Gastrocnemius medialis (tissue), 4 donors: ENCODE measurements around the gene SLC9A7. TPM values are rescaled to one million over a fixed set of nuclear protein-coding genes. Genes with fewer than 3 reads are reported as not detected.
"Not testable (repeated sequence)": the region's sequence is repeated elsewhere in the genome, so short reads cannot be mapped to it uniquely, and the experiment has no call there.

Experiments used
- ATAC-seq, 2 donors: fragments of 150-250 bp; one replicate each; pipeline ENCODE4 v1.9.1; 2016
- DNase-seq, 2 donors: peaks; one replicate each; pipeline ENCODE4 v3.0.0-alpha.2; 2019
- H3K27ac ChIP-seq, 4 donors: fragments of 200-600 bp; sonication (generic); 1 replicate in 1 of 4; 2 replicates in 3 of 4; pipeline ENCODE4 v1.5.1; 2016 to 2018; ENCODE audit warnings: mild to moderate bottlenecking in 2 of 4, moderate library complexity in 1 of 4
- H3K27me3 ChIP-seq, 3 donors: fragments of 200-600 bp; sonication (generic) in 2 of 3; 1 replicate in 1 of 3; 2 replicates in 2 of 3; pipeline versions ENCODE4 v1.5.1 to v1.6.0; 2016 to 2019; ENCODE audit warnings: mild to moderate bottlenecking in 1 of 3, moderate library complexity in 1 of 3
- H3K36me3 ChIP-seq, 2 donors: fragments of 200-600 bp; sonication (generic) in 1 of 2; one replicate each; pipeline ENCODE4 v1.5.1; 2017 to 2018
- H3K4me1 ChIP-seq, 2 donors: fragments of 200-600 bp; sonication (generic) in 1 of 2; one replicate each; pipeline ENCODE4 v1.5.1; 2016 to 2017; ENCODE audit warnings: mild to moderate bottlenecking in 2 of 2
- H3K4me3 ChIP-seq, 4 donors: fragments of 200-600 bp; sonication (generic) in 3 of 4; 1 replicate in 1 of 4; 2 replicates in 3 of 4; pipeline ENCODE4 v1.5.1; 2016 to 2019; ENCODE audit warnings: mild to moderate bottlenecking in 2 of 4
- H3K9me3 ChIP-seq, 3 donors: fragments of 200-600 bp; sonication (generic) in 2 of 3; 1 replicate in 1 of 3; 2 replicates in 2 of 3; pipeline ENCODE4 v1.5.1; 2016 to 2019
- CTCF ChIP-seq, 5 experiments: fragments of 450-650 bp in 3 of 5; fragments of 200-600 bp in 2 of 5; sonication (generic) in 2 of 5; IDR thresholded peaks in 4 of 5; conservative IDR thresholded peaks in 1 of 5; 1 replicate in 4 of 5; 2 replicates in 1 of 5; pipeline ENCODE4 v1.5.1; 2016 to 2019; ENCODE audit warnings: antibody characterized with exemption in 5 of 5, mild to moderate bottlenecking in 3 of 5, moderate library complexity in 3 of 5
- POLR2A ChIP-seq, 2 donors: fragments of 450-650 bp; IDR thresholded peaks; one replicate each; pipeline ENCODE4 v1.6.1; 2017; ENCODE audit warnings: antibody characterized with exemption in 2 of 2, mild to moderate bottlenecking in 2 of 2, moderate library complexity in 2 of 2
- in situ Hi-C, 4 donors: fragments of 200-750 bp; cut with MboI; loops; one replicate each; pipeline versions ENCODE4 v1.15.0 to v1.8.0; 2017; ENCODE audit warnings: low sequenced_read_pairs in 4 of 4
- intact Hi-C: fragments of 100-400 bp; cut with DNase I; formaldehyde crosslinking; loops from one replicate; pipeline ENCODE4 v1.15.1; 2023; ENCODE audit warnings: low total_unique reads
- total RNA-seq, 4 donors: library from RNA; depleted of rRNA; stranded (reverse); fragments of >200 nt; gene quantifications; one replicate each; pipeline versions ENCODE4 v1.1.0 to v1.2.3, GENCODE V29; 2016

Gene SLC9A7
- total RNA-seq, 4 donors from 2014 or later = 13.3 to 27.4 (median 20.0) TPM

- intact Hi-C loops (no loop called here), in situ Hi-C loops (no loop called here)
- Histone ChIP-seq H3K9me3 (peaks cover 0 to 12% (median 0%) of the 10 kb centered on the region in 3 donors), H3K36me3 (no peaks in the 10 kb centered on the region), H3K4me3 (no peak overlapping the region), H3K4me1 (no peaks in the 10 kb centered on the region), H3K27me3 (no peaks in the 10 kb centered on the region), H3K27ac (no peak overlapping the region)
- no peak for DNase-seq
- ATAC-seq = no peak
- TF ChIP-seq POLR2A (IDR thresholded peaks at IDR 0.05) (no peak), CTCF (IDR thresholded peaks at IDR 0.05 in 4 of 5, conservative IDR thresholded peaks at IDR 0.05 in 1 of 5) (no peak)
Measured at GRCh38 chrX:46737041-46737440, 21.9 kb downstream of the SLC9A7 start.

- TF ChIP-seq CTCF (IDR thresholded peaks at IDR 0.05 in 4 of 5, conservative IDR thresholded peaks at IDR 0.05 in 1 of 5) (no peak), POLR2A (IDR thresholded peaks at IDR 0.05) (no peak)
Measured at GRCh38 chrX:46735622-46736021, 23.3 kb downstream of the SLC9A7 start.

GRCh38 chrX:46733226-46733625, 25.7 kb downstream of the SLC9A7 start:
- DNase-seq (no peak), ATAC-seq (no peak)
- intact Hi-C loops (no loop called here), in situ Hi-C loops (no loop called here)
- H3K27me3 ChIP-seq = no peaks in the 10 kb centered on the region
- peaks cover 0 to 12% (median 0%) of the 10 kb centered on the region in 3 donors for H3K9me3 ChIP-seq
- no peak overlapping the region for H3K4me3 ChIP-seq
- H3K27ac ChIP-seq = no peak overlapping the region
- H3K4me1 ChIP-seq = no peaks in the 10 kb centered on the region
- no peaks in the 10 kb centered on the region for H3K36me3 ChIP-seq
- TF ChIP-seq POLR2A (IDR thresholded peaks at IDR 0.05) (no peak), CTCF (IDR thresholded peaks at IDR 0.05 in 4 of 5, conservative IDR thresholded peaks at IDR 0.05 in 1 of 5) (no peak)

More at GRCh38 chrX:46735622-46736021, 23.3 kb downstream of the SLC9A7 start:
- Histone ChIP-seq H3K36me3 (no peaks in the 10 kb centered on the region), H3K27ac (no peak overlapping the region), H3K27me3 (no peaks in the 10 kb centered on the region), H3K4me1 (no peaks in the 10 kb centered on the region), H3K4me3 (no peak overlapping the region), H3K9me3 (peaks cover 0 to 12% (median 0%) of the 10 kb centered on the region in 3 donors)
- no peak for ATAC-seq
- intact Hi-C loops = no loop called here
- in situ Hi-C loops = no loop called here
- no peak for DNase-seq

GRCh38 chrX:46730765-46731164, 28.2 kb downstream of the SLC9A7 start:
- H3K27me3 ChIP-seq = no peaks in the 10 kb centered on the region
- no peak overlapping the region for H3K4me3 ChIP-seq
- TF ChIP-seq CTCF (IDR thresholded peaks at IDR 0.05 in 4 of 5, conservative IDR thresholded peaks at IDR 0.05 in 1 of 5) = no peak
- TF ChIP-seq POLR2A (IDR thresholded peaks at IDR 0.05) = no peak
- no peak overlapping the region for H3K27ac ChIP-seq
- H3K4me1 ChIP-seq = no peaks in the 10 kb centered on the region
- peaks cover 0 to 9% (median 0%) of the 10 kb centered on the region in 3 donors for H3K9me3 ChIP-seq
- intact Hi-C loops (no loop called here), in situ Hi-C loops (no loop called here)
- DNase-seq (no peak), ATAC-seq (no peak)
- no peaks in the 10 kb centered on the region for H3K36me3 ChIP-seq

GRCh38 chrX:46727441-46727840, 31.5 kb downstream of the SLC9A7 start:
- Histone ChIP-seq H3K4me3 (no peak overlapping the region), H3K27me3 (no peaks in the 10 kb centered on the region), H3K4me1 (no peaks in the 10 kb centered on the region), H3K36me3 (no peaks in the 10 kb centered on the region), H3K27ac (no peak overlapping the region), H3K9me3 (no peaks in the 10 kb centered on the region)
- intact Hi-C loops (no loop called here), in situ Hi-C loops (no loop called here)
- DNase-seq (no peak), ATAC-seq (no peak)
- TF ChIP-seq POLR2A (IDR thresholded peaks at IDR 0.05) (no peak), CTCF (IDR thresholded peaks at IDR 0.05 in 4 of 5, conservative IDR thresholded peaks at IDR 0.05 in 1 of 5) (no peak)

GRCh38 chrX:46723569-46723927, 35.4 kb downstream of the SLC9A7 start:
- DNase-seq, H3K27me3 ChIP-seq, H3K9me3 ChIP-seq, H3K4me1 ChIP-seq, in situ Hi-C loops, H3K36me3 ChIP-seq, intact Hi-C loops, H3K27ac ChIP-seq, ATAC-seq, H3K4me3 ChIP-seq: not testable (repeated sequence)
